Lower leg skin (tissue), 3 donors: ENCODE data around the gene IRF8.

Experiments
- POLR2A ChIP-seq, 2 donors: fragments of 450-650 bp; IDR thresholded peaks; one replicate each; pipeline ENCODE4 v1.6.1; 2016 to 2017; ENCODE audit warnings: antibody characterized with exemption in 2 of 2, mild to moderate bottlenecking in 1 of 2, moderate library complexity in 1 of 2
- TF ChIP-seq, protein P1 (sequence below), 3 donors: fragments of 450-650 bp; IDR thresholded peaks; one replicate each; pipeline ENCODE4 v1.5.1; 2016; ENCODE audit warnings: antibody characterized with exemption in 3 of 3, mild to moderate bottlenecking in 3 of 3, moderate library complexity in 2 of 3

DNA sequence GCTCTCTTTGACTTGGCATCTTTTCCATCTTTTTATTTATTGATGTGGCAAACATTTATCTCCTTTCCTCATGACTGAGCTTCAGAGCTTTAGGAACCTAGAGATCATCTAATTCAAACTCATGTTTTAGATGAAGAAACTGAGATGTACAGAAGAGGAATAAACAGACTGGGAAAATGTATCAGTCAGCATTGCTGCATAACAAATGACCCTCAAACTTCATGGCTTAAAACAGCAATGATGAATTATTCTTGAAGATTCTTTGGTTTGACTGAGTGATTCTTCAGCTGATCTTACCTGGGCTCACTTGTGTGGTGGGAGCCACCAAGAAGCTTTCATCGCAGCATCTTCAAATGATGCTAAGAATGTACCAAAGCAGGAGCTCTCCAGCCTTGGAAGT is 44.0 kb upstream of the IRF8 start:
- TF ChIP-seq, protein P1, sequence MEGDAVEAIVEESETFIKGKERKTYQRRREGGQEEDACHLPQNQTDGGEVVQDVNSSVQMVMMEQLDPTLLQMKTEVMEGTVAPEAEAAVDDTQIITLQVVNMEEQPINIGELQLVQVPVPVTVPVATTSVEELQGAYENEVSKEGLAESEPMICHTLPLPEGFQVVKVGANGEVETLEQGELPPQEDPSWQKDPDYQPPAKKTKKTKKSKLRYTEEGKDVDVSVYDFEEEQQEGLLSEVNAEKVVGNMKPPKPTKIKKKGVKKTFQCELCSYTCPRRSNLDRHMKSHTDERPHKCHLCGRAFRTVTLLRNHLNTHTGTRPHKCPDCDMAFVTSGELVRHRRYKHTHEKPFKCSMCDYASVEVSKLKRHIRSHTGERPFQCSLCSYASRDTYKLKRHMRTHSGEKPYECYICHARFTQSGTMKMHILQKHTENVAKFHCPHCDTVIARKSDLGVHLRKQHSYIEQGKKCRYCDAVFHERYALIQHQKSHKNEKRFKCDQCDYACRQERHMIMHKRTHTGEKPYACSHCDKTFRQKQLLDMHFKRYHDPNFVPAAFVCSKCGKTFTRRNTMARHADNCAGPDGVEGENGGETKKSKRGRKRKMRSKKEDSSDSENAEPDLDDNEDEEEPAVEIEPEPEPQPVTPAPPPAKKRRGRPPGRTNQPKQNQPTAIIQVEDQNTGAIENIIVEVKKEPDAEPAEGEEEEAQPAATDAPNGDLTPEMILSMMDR (IDR thresholded peaks at IDR 0.05): no peak
- TF ChIP-seq POLR2A (IDR thresholded peaks at IDR 0.05): no peak
